NB4 (cell line): ENCODE data around the gene SH3BGRL2.

Experiments used
- DNase-seq: peaks from one replicate; pipeline ENCODE4 v3.0.0; 2010; ENCODE audit warnings: low read depth
- H3K4me3 ChIP-seq: one replicate; pipeline ENCODE4 v1.5.1; 2011; ENCODE audit warnings: mild to moderate bottlenecking, low read depth, low read length, moderate library complexity
- MAX ChIP-seq: IDR thresholded peaks from 2 replicates; pipeline ENCODE4 v1.6.1; 2011; ENCODE audit warnings: low read depth, low read length
- MYC ChIP-seq: IDR thresholded peaks from 2 replicates; pipeline ENCODE4 v1.6.1; 2011; ENCODE audit warnings: low read depth, low read length
- POLR2A ChIP-seq: IDR thresholded peaks from 2 replicates; pipeline ENCODE4 v1.6.1; 2011; ENCODE audit warnings: mild to moderate bottlenecking; ENCODE audit not compliant: insufficient read length; ENCODE audit errors: extremely low read depth
- TF ChIP-seq, protein P1 (sequence below): IDR thresholded peaks from one replicate; pipeline ENCODE4 v1.5.1; 2012; ENCODE audit warnings: low read depth, low read length

SH3BGRL2 gene

GRCh38 chr6:79609225-79609595 lies 21.9 kb upstream of the SH3BGRL2 start:
- H3K4me3 ChIP-seq = no peak overlapping the region
- DNase-seq = no peak
- TF ChIP-seq MYC = no peak
- TF ChIP-seq, protein P1, sequence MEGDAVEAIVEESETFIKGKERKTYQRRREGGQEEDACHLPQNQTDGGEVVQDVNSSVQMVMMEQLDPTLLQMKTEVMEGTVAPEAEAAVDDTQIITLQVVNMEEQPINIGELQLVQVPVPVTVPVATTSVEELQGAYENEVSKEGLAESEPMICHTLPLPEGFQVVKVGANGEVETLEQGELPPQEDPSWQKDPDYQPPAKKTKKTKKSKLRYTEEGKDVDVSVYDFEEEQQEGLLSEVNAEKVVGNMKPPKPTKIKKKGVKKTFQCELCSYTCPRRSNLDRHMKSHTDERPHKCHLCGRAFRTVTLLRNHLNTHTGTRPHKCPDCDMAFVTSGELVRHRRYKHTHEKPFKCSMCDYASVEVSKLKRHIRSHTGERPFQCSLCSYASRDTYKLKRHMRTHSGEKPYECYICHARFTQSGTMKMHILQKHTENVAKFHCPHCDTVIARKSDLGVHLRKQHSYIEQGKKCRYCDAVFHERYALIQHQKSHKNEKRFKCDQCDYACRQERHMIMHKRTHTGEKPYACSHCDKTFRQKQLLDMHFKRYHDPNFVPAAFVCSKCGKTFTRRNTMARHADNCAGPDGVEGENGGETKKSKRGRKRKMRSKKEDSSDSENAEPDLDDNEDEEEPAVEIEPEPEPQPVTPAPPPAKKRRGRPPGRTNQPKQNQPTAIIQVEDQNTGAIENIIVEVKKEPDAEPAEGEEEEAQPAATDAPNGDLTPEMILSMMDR = no peak
- no peak for TF ChIP-seq MAX
- no peak for TF ChIP-seq POLR2A

GRCh38 chr6:79610306-79611009 lies 20.7 kb upstream of the SH3BGRL2 start:
- no peak for DNase-seq
- no peak for TF ChIP-seq MYC
- TF ChIP-seq, protein P1 = no peak
- TF ChIP-seq POLR2A = no peak
- no peak for TF ChIP-seq MAX
- H3K4me3 ChIP-seq = no peak overlapping the region

DNA sequence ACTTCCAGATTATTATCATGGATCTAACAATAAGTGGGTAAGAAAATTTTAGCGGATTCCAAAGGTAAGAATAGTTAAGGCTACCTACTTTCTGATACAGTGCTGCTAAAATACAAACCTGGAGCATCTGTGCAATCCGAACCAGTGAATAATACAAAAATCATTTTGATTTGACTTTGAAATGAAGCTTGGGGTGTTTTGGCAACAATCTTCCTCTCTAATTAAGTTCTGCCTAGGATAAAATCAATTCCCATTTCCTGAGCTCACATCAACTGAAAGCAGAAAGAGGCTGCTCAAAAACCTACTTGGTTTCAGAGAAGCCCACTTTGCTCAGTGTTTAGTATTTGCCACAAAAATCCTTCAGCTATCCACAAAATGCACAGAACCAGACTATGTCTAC lies 18.7 kb upstream of the SH3BGRL2 start:
- DNase-seq = no peak
- TF ChIP-seq MAX (no peak), POLR2A (no peak), MYC (no peak)
- TF ChIP-seq, protein P1 = no peak
- H3K4me3 ChIP-seq = no peak overlapping the region

GRCh38 chr6:79612918-79613317 lies 18.2 kb upstream of the SH3BGRL2 start:
- TF ChIP-seq, protein P1 = no peak
- no peak for TF ChIP-seq POLR2A
- no peak for TF ChIP-seq MYC
- TF ChIP-seq MAX = no peak
- no peak overlapping the region for H3K4me3 ChIP-seq
- no peak for DNase-seq

- no peak for TF ChIP-seq POLR2A
- no peak overlapping the region for H3K4me3 ChIP-seq
- no peak for DNase-seq
Observed at GRCh38 chr6:79613912-79614311, 17.2 kb upstream of the SH3BGRL2 start.

DNA sequence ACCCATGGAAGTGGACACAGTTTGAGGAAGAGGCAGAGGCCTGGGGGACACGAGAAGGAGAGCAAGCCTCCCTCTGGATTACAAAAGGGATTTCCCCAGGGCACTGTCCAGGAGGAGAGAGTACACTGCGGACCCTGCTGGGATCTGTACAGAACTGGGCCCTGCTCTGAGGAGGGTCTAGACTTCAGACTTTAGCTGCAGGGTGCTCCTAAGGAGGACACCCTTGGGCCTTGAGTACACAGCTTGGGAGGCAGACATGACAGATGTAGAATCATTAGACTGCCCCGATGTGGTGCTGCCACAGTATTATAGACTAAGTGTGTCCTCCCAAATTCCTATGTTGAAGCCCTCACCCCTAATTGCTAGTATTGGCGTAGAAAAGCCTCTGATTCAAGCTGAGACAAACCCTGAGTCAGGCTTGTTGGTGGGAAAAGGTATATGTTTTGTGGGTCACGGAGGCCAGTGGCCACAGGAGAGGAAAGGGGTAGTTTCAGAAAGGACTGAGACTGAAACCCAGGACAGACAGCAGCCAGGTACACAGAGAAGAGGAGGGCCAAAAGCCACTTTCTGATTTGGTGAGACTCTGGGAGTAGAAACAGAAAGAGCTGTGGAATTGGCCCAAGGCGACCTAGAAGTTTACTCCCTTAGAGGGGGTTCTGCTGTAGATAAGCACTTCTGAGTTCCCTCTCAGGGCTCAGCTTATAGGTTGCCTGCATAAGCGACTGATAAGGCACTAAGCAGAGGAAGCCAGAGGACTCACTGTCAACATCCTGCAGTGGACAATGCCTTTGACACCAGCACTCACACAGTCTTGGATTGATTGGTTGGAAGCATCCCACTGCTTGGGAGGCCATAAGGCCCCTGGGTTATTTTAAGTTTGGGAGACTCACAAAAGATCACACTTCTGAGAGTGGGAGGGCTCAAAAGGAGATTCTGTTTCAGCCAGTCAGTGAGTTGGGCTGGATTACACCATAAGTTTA lies 16.5 kb upstream of the SH3BGRL2 start:
- H3K4me3 ChIP-seq = no peak overlapping the region
- no peak for TF ChIP-seq MYC
- no peak for TF ChIP-seq POLR2A
- TF ChIP-seq, protein P1 = no peak
- no peak for TF ChIP-seq MAX
- DNase-seq = no peak
